Motor neuron (in vitro differentiated cells): Measurements from ENCODE around the gene TELO2. TPM values are rescaled to one million over a fixed set of nuclear protein-coding genes. Genes with fewer than 3 reads are reported as not detected.
"Not testable (repeated sequence)": the region's sequence is repeated elsewhere in the genome, so short reads cannot be mapped to it uniquely, and the experiment has no call there.

Experiments
- ATAC-seq, 8 experiments: fragments of 200-7000 bp; cut with Tn5 transposase; replicated peaks in 6 of 8; 2 replicates each; pipeline ENCODE4 v1.8.0; 2021; ENCODE audit warnings: mild to moderate bottlenecking in 8 of 8, moderate library complexity in 8 of 8
- H3K27ac ChIP-seq, 2 donors: fragments of 250-450 bp; sonication (Bioruptor Pico); 2 replicates each; pipeline ENCODE4 v1.9.0; 2021; ENCODE audit warnings: antibody characterized with exemption in 2 of 2, mild to moderate bottlenecking in 2 of 2, moderate library complexity in 1 of 2
- H3K4me1 ChIP-seq, 2 donors: fragments of 250-450 bp; sonication (Bioruptor Pico); replicated peaks in 1 of 2; 2 replicates each; pipeline ENCODE4 v1.6.1; 2021; ENCODE audit warnings: antibody characterized with exemption in 2 of 2, mild to moderate bottlenecking in 2 of 2, moderate library complexity in 1 of 2
- H3K4me3 ChIP-seq, 5 donors: fragments of 250-450 bp; sonication (Bioruptor Pico); 2 replicates each; pipeline ENCODE4 v1.9.0; 2021; ENCODE audit warnings: antibody characterized with exemption in 5 of 5, mild to moderate bottlenecking in 5 of 5, moderate library complexity in 4 of 5
- WGBS, 10 experiments: fragments of 450-650 bp; shearing (Covaris generic); methylation state at CpG; one replicate each; pipeline ENCODE4 v1.0.0; 2022; 5-methylcytosine and 5-hydroxymethylcytosine counted together
- in situ Hi-C, 9 experiments: fragments of 400-800 bp; cut with MboI; loops; one replicate each; pipeline ENCODE4 v1.15.0; 2021; ENCODE audit warnings: low sequenced_read_pairs in 9 of 9, low pct_unique_long_range_greater_than_20kb in 2 of 9; ENCODE audit not compliant: unreplicated experiment in 9 of 9
- total RNA-seq, 8 experiments: library from RNA; unstranded; fragments of 300-600 nt; gene quantifications; 2 replicates each; pipeline versions ENCODE4 v1.2.3 to v1.2.4, GENCODE V29; 2022

TELO2 gene
- total RNA-seq, 8 experiments from 2014 or later = 8.1 to 37.8 (median 15.2) TPM

GRCh38 chr16:1474796-1475551, 18.2 kb upstream of the TELO2 start, which contains the start of gene CLCN7:
CLCN7 (minus strand) TSS chr16:1475028; CDS start chr16:1474974, 54 bp downstream.
- WGBS, 10 experiments = 0 to 10% (median 3%) methylated on average over 3 to 24 of the region's 99 CpGs; no CpG with 5 or more reads in 6 of the 10 experiments
- H3K27ac ChIP-seq = peak within 1 kb of the TSS; percentile 93 to 94

GRCh38 chr16:1475552-1476114, 17.5 kb upstream of the TELO2 start:
- H3K27ac ChIP-seq = peak overlapping the region; percentile 93 to 94
- peaks cover 8 to 11% of the 10 kb centered on the region in 2 donors for H3K4me1 ChIP-seq
- peak overlapping the region; percentile 64 to 100 (median 83) for H3K4me3 ChIP-seq
- 20 to 100% (median 70%) methylated on average over 1 to 14 of the region's 15 CpGs; no CpG with 5 or more reads in 2 of the 10 experiments for WGBS, 10 experiments
- ATAC-seq = no peak
- in situ Hi-C loops = no loop called here

More at GRCh38 chr16:1474796-1475551, 18.2 kb upstream of the TELO2 start, which contains the start of gene CLCN7:
- H3K4me3 ChIP-seq = peak within 1 kb of the TSS; percentile 64 to 100 (median 83)
- H3K4me1 ChIP-seq = peaks cover 8 to 11% of the 10 kb centered on the region in 2 donors
- peak; percentile 76 to 93 (median 88) for ATAC-seq
- in situ Hi-C loops = no loop called here

- ATAC-seq = no peak
- Histone ChIP-seq H3K4me1 (peaks cover 8 to 11% of the 10 kb centered on the region in 2 donors), H3K27ac (no peak overlapping the region), H3K4me3 (no peak overlapping the region)
- WGBS, 10 experiments = 75 to 100% (median 90%) methylated on average over 2 to 9 of the region's 10 CpGs; no CpG with 5 or more reads in 4 of the 10 experiments
- in situ Hi-C loops = no loop called here
These were observed 16.1 kb upstream of the TELO2 start for GRCh38 chr16:1477033-1477432.

- H3K4me3 ChIP-seq, in situ Hi-C loops, ATAC-seq, H3K4me1 ChIP-seq, H3K27ac ChIP-seq: not testable (repeated sequence)
- WGBS, 10 experiments = 83 to 100% (median 89%) methylated on average over 1 to 9 of the region's 9 CpGs
These were observed 14.2 kb upstream of the TELO2 start for GRCh38 chr16:1478937-1479336.

GRCh38 chr16:1481906-1482835, 11.0 kb upstream of the TELO2 start:
- in situ Hi-C loops = no loop called here
- 40 to 100% (median 74%) methylated on average over 1 to 11 of the region's 28 CpGs; no CpG with 5 or more reads in 2 of the 10 experiments for WGBS, 10 experiments
- Histone ChIP-seq H3K4me3 (no peak overlapping the region), H3K27ac (no peak overlapping the region), H3K4me1 (no peaks in the 10 kb centered on the region)
- peak in 1 of 8 experiments; percentile 26 for ATAC-seq

GRCh38 chr16:1485847-1486496, 7.2 kb upstream of the TELO2 start:
- no peak overlapping the region for H3K4me3 ChIP-seq
- no peaks in the 10 kb centered on the region for H3K4me1 ChIP-seq
- peak in 2 of 8 experiments; percentile 12 to 16 for ATAC-seq
- no peak overlapping the region for H3K27ac ChIP-seq
- in situ Hi-C loops = no loop called here
- WGBS, 10 experiments = 67 to 77% (median 77%) methylated on average over 6 to 11 of the region's 40 CpGs; no CpG with 5 or more reads in 7 of the 10 experiments

GRCh38 chr16:1486551-1487390, 6.4 kb upstream of the TELO2 start:
- WGBS, 10 experiments = 30 to 100% (median 72%) methylated on average over 1 to 11 of the region's 33 CpGs; no CpG with 5 or more reads in 4 of the 10 experiments
- ATAC-seq = peak in 2 of 8 experiments; percentile 3 to 4
- in situ Hi-C loops = no loop called here

GRCh38 chr16:1487395-1488053, 5.6 kb upstream of the TELO2 start:
- in situ Hi-C loops = no loop called here
- ATAC-seq = peak in 2 of 8 experiments; percentile 13
- H3K27ac ChIP-seq = no peak overlapping the region
- no peak overlapping the region for H3K4me3 ChIP-seq
- H3K4me1 ChIP-seq = peaks cover under 1 to 3% of the 10 kb centered on the region in 2 donors
- WGBS, 10 experiments = 60 to 90% (median 73%) methylated on average over 2 to 12 of the region's 39 CpGs; no CpG with 5 or more reads in 6 of the 10 experiments

More at GRCh38 chr16:1486551-1487390, 6.4 kb upstream of the TELO2 start:
- H3K4me3 ChIP-seq = no peak overlapping the region
- H3K27ac ChIP-seq = no peak overlapping the region
- no peaks in the 10 kb centered on the region for H3K4me1 ChIP-seq

GRCh38 chr16:1488054-1488601, 5.0 kb upstream of the TELO2 start:
- WGBS, 10 experiments = 84% methylated on average over 5 of the region's 24 CpGs; no CpG with 5 or more reads in 9 of the 10 experiments
- Histone ChIP-seq H3K27ac (no peak overlapping the region), H3K4me3 (no peak overlapping the region), H3K4me1 (peaks cover 4 to 7% of the 10 kb centered on the region in 2 donors)
- in situ Hi-C loops = no loop called here
- no peak for ATAC-seq

- in situ Hi-C loops = no loop called here
- ATAC-seq = no peak
- WGBS, 10 experiments = 57 to 100% (median 87%) methylated on average over 1 to 14 of the region's 19 CpGs; no CpG with 5 or more reads in 2 of the 10 experiments
These were observed 4.5 kb upstream of the TELO2 start, which contains the start of gene PTX4 for GRCh38 chr16:1488619-1489018. PTX4 (minus strand) TSS chr16:1488944; CDS start chr16:1488909, 35 bp downstream.

GRCh38 chr16:1489077-1489476, 4.1 kb upstream of the TELO2 start:
- in situ Hi-C loops = no loop called here
- Histone ChIP-seq H3K4me3 (no peak overlapping the region), H3K4me1 (peaks cover 4 to 7% of the 10 kb centered on the region in 2 donors), H3K27ac (no peak overlapping the region)
- ATAC-seq = no peak
- 60 to 100% (median 81%) methylated on average over 1 to 7 of the region's 12 CpGs; no CpG with 5 or more reads in 2 of the 10 experiments for WGBS, 10 experiments

More at GRCh38 chr16:1488619-1489018, 4.5 kb upstream of the TELO2 start, which contains the start of gene PTX4:
- Histone ChIP-seq H3K4me3 (no peak within 1 kb of the TSS), H3K27ac (no peak within 1 kb of the TSS), H3K4me1 (peaks cover 4 to 7% of the 10 kb centered on the region in 2 donors)
